ENCODE results near the gene GNLY.

The GNLY gene

DNA sequence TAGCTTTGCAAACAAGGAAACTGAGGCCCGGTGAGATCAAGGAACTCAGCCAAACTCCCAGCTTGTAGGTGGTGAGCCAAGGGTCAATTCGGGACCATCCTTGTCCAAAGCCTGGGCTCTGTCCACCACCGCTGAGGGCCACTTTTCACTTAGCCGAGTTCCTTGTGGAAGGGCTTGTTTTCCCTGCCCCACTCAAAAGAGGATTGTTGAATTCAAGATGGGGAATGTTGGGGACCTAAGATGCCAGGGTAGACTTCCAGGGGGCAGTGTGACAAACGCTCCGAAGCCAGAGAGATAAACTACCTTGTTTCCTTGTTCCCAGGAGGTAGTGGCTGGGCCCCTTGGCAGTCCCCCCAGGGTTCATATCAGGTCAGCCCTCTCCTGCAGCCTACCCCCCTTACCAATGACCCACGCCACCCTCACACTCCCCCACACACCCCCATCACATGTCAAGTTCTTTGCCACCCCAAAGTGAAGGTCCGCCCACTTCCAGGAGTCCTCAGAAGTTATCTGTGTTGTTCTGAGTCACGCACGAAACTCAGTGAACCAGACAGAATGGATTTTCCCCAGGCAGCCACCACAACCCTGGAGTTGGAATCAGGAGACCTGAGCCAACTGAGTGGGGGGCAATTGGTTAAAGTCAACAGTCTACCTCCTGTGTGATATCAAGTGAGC, 49.3 kb downstream of the GNLY start:
- 0 out of 3 replicates have a peak, but pooled peaks have one; percentile 6 for ATAC-seq
- TF ChIP-seq, protein P1, sequence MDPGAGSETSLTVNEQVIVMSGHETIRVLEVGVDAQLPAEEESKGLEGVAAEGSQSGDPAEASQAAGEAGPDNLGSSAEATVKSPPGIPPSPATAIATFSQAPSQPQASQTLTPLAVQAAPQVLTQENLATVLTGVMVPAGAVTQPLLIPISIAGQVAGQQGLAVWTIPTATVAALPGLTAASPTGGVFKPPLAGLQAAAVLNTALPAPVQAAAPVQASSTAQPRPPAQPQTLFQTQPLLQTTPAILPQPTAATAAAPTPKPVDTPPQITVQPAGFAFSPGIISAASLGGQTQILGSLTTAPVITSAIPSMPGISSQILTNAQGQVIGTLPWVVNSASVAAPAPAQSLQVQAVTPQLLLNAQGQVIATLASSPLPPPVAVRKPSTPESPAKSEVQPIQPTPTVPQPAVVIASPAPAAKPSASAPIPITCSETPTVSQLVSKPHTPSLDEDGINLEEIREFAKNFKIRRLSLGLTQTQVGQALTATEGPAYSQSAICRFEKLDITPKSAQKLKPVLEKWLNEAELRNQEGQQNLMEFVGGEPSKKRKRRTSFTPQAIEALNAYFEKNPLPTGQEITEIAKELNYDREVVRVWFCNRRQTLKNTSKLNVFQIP (CRISPR knock-in tag; IDR thresholded peaks at IDR 0.05; ENCODE audit: borderline replicate concordance, low read depth), result no peak
- TF ChIP-seq SNAI2 (CRISPR knock-in tag; IDR thresholded peaks at IDR 0.05) (no peak), CSDC2 (CRISPR knock-in tag; IDR thresholded peaks at IDR 0.05) (no peak), CREB5 (CRISPR knock-in tag; IDR thresholded peaks at IDR 0.05; ENCODE audit: low read depth) (no peak), ZFP30 (CRISPR knock-in tag; IDR thresholded peaks at IDR 0.05) (no peak), TSHZ2 (CRISPR knock-in tag; IDR thresholded peaks at IDR 0.05) (no peak), ZC3H10 (CRISPR knock-in tag; IDR thresholded peaks at IDR 0.05) (no peak), GLIS3 (CRISPR knock-in tag; IDR thresholded peaks at IDR 0.05) (no peak), ZFP3 (CRISPR knock-in tag; IDR thresholded peaks at IDR 0.05) (no peak; the same call in 1 of the 2 replicates), ZNF70 (CRISPR knock-in tag; IDR thresholded peaks at IDR 0.05) (no peak), TCF4 (CRISPR knock-in tag; IDR thresholded peaks at IDR 0.05; ENCODE audit: borderline replicate concordance) (no peak), ARNTL (CRISPR knock-in tag; IDR thresholded peaks at IDR 0.05; ENCODE audit: borderline replicate concordance, low read depth) (no peak), TOX (CRISPR knock-in tag; IDR thresholded peaks at IDR 0.05; ENCODE audit: borderline replicate concordance) (no peak), RARB (CRISPR knock-in tag; IDR thresholded peaks at IDR 0.05) (no peak), PPARA (CRISPR knock-in tag; IDR thresholded peaks at IDR 0.05; ENCODE audit: borderline replicate concordance) (no peak), ISL1 (CRISPR knock-in tag; IDR thresholded peaks at IDR 0.05) (no peak), ZNF8 (CRISPR knock-in tag; IDR thresholded peaks at IDR 0.05) (no peak)
- TF ChIP-seq, protein P2, sequence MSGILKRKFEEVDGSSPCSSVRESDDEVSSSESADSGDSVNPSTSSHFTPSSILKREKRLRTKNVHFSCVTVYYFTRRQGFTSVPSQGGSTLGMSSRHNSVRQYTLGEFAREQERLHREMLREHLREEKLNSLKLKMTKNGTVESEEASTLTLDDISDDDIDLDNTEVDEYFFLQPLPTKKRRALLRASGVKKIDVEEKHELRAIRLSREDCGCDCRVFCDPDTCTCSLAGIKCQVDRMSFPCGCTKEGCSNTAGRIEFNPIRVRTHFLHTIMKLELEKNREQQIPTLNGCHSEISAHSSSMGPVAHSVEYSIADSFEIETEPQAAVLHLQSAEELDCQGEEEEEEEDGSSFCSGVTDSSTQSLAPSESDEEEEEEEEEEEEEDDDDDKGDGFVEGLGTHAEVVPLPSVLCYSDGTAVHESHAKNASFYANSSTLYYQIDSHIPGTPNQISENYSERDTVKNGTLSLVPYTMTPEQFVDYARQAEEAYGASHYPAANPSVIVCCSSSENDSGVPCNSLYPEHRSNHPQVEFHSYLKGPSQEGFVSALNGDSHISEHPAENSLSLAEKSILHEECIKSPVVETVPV (CRISPR knock-in tag; IDR thresholded peaks at IDR 0.05), result no peak

DNA sequence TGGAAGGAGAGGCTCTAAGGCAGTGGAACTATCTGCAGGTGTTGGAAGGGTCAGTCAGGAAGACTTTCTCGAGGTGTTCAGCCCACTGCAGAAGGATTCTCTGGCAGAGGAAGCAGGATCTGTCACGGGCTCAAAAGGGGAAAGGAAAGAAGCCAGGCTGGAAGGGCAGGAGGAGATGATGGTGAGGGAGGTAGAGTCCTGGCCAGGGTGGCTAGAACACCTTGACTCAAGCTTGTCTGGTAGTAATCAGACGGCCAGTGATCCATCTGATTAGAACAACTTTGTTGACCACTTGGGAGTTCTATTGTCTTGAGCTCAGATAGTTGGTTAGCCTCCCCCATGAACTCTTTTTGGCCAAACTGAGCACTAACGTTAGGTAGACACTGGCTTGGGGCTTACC, 49.9 kb downstream of the GNLY start:
- no peak for ATAC-seq
- no peak for TF ChIP-seq GLIS3 (CRISPR knock-in tag; IDR thresholded peaks at IDR 0.05)
- no peak for TF ChIP-seq ZFP3 (CRISPR knock-in tag; IDR thresholded peaks at IDR 0.05)
- no peak for TF ChIP-seq CSDC2 (CRISPR knock-in tag; IDR thresholded peaks at IDR 0.05)
- no peak for TF ChIP-seq CREB5 (CRISPR knock-in tag; IDR thresholded peaks at IDR 0.05; ENCODE audit: low read depth)
- TF ChIP-seq PPARA (CRISPR knock-in tag; IDR thresholded peaks at IDR 0.05; ENCODE audit: borderline replicate concordance), result no peak
- TF ChIP-seq ZC3H10 (CRISPR knock-in tag; IDR thresholded peaks at IDR 0.05), result no peak
- TF ChIP-seq TCF4 (CRISPR knock-in tag; IDR thresholded peaks at IDR 0.05; ENCODE audit: borderline replicate concordance), result no peak
- TF ChIP-seq, protein P1 (CRISPR knock-in tag; IDR thresholded peaks at IDR 0.05; ENCODE audit: borderline replicate concordance, low read depth), result no peak
- TF ChIP-seq ESRRG (CRISPR knock-in tag; IDR thresholded peaks at IDR 0.05), result no peak
- TF ChIP-seq RARB (CRISPR knock-in tag; IDR thresholded peaks at IDR 0.05), result no peak
- no peak for TF ChIP-seq BACH2 (CRISPR knock-in tag; IDR thresholded peaks at IDR 0.05; ENCODE audit: borderline replicate concordance)
- TF ChIP-seq, protein P2 (CRISPR knock-in tag; IDR thresholded peaks at IDR 0.05), result no peak
- no peak for TF ChIP-seq ARNTL (CRISPR knock-in tag; IDR thresholded peaks at IDR 0.05; ENCODE audit: borderline replicate concordance, low read depth)
- TF ChIP-seq OSR1 (CRISPR knock-in tag; IDR thresholded peaks at IDR 0.05), result no peak
- TF ChIP-seq ZNF70 (CRISPR knock-in tag; IDR thresholded peaks at IDR 0.05), result no peak
- no peak for TF ChIP-seq PATZ1 (CRISPR knock-in tag; IDR thresholded peaks at IDR 0.05; ENCODE audit: borderline replicate concordance)
- no peak for TF ChIP-seq SNAI2 (CRISPR knock-in tag; IDR thresholded peaks at IDR 0.05)

All from SK-N-SH treated with all-trans-retinoic acid at 6 μM for 48 hours (cell line).